Esophagus muscularis mucosa (tissue), 2 donors: ENCODE data around the gene GAGE12F.
"Not testable (repeated sequence)": the region's sequence is repeated elsewhere in the genome, so short reads cannot be mapped to it uniquely, and the experiment has no call there.

Experiments
- POLR2A ChIP-seq: fragments of 450-650 bp; IDR thresholded peaks from one replicate; pipeline ENCODE4 v1.6.1; 2017; ENCODE audit warnings: antibody characterized with exemption, moderate library complexity, mild to moderate bottlenecking, low read depth
- POLR2AphosphoS5 ChIP-seq, 2 donors: sonication (generic); formaldehyde crosslinking; IDR thresholded peaks; one replicate each; pipeline ENCODE4 v1.6.1; 2017; ENCODE audit warnings: antibody characterized with exemption in 2 of 2

- not testable (repeated sequence) for TF ChIP-seq POLR2AphosphoS5 (IDR thresholded peaks at IDR 0.05); POLR2A
These were observed 28.8 kb upstream of the GAGE12F start, which contains the start of gene GAGE12C for GRCh38 chrX:49531877-49532276.
